Stimulated activated CD8-positive, alpha-beta memory T cell treated with anti-CD3 and anti-CD28 coated beads, Interleukin-15, amount 100 ng/mL, for 4 hours (primary cell): ENCODE data around the gene USB1.

ENCODE experiments used
- DNase-seq, 2 donors: peaks; one replicate each; pipeline ENCODE4 v3.0.0-alpha.2; 2020; ENCODE audit warnings: low read depth in 2 of 2

Gene USB1

DNA sequence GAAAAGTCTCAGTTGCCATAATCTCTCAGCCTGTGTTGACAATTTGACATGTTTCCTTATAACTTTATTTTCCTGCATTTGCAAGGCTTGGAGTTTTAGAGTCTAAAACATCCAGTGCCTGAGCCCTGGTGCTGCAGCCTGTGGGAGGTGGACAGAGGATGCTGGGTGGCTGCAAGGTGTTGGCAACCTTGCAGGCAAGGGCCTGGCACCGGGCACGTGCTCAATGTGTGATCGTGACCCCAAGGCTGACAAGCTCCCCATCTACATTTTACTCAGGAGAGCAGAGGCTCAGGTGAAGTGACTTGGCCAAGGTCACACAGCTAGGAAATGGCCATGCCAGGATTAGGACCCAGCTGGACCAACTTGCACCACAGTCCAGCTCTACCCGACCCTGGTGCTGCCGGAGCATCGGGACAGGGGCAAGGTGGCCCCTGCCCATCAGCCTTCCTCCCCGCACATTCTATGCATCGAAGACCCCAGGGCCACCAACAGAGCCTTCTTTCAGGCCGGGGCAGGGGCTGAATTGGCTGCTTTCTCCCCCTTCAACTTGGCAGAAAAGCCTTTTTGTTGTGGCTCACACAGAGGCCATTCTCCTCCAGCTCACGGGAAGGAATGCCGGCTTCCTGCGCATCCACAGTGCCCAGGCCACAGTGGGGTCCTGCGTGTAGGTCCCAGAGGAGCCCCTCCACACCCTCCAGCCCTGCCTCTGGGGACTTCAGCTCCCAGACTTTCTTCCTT lies 47.5 kb downstream of the USB1 start:
- no peak for DNase-seq

DNA sequence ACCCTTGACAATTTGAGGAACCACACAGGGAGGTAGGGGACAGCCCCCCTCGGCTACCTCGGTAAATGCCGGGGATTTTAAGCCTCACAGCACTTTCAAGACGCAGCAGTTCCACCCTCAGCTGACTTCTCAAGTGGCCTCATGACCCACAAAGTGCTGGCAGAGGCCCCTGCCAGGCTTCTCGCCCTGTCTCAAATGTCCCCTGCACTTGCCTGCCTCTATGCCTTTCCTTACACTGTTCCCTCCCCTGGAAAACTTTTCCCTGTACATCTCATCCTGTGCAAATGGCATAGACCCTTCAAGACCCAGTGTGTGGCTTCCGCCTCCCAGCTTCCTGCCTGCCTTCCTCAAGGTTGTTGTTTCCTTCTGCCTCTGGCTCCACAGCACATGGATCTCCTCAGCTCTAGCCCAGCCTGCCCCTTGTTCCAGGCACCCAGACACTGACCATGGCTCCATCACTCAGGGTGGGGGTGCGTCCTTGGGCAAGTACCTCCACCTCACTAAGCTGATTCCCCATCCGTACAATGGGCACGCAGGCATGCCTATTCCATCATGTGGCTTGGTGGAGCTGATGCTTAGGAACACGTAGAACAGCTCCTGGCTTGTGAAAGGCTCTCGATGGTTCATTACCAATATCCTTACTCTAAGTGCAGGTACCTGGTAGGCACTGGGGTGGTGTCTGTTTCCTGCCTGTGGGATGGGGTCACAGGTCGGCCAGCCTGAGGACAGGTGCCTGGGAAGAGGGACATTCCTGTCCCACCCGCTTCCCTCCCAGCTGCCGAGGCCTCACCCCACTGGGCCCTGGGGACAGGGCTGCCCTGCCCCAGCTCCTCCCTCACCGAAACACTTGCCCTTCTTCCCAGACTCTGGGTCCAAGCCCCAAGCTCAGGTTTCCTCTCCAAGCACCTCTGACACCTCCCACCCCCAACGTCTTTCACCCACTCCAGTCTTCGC lies 48.3 kb downstream of the USB1 start:
- DNase-seq: no peak

DNA sequence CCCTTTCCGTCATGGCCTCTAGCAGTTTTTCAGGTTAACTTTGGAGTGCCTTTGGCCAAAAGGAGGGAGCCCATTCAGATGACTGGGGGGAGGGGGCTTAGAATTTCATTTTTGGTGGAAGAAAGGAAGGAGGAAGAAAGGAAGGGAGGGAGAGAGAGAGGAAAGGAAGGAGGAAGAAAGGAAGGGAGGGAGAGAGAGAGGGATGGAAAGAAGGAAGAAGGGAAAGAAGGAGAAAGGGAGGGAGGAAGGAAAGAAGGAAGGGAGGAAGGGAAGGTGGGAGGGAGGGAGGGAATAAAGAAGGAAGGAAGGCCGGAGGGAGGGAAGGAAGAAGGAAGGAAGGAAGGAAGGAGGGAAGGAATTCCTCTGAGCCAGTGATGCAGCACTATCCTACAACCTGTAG lies 50.1 kb downstream of the USB1 start:
- DNase-seq: no peak

DNA sequence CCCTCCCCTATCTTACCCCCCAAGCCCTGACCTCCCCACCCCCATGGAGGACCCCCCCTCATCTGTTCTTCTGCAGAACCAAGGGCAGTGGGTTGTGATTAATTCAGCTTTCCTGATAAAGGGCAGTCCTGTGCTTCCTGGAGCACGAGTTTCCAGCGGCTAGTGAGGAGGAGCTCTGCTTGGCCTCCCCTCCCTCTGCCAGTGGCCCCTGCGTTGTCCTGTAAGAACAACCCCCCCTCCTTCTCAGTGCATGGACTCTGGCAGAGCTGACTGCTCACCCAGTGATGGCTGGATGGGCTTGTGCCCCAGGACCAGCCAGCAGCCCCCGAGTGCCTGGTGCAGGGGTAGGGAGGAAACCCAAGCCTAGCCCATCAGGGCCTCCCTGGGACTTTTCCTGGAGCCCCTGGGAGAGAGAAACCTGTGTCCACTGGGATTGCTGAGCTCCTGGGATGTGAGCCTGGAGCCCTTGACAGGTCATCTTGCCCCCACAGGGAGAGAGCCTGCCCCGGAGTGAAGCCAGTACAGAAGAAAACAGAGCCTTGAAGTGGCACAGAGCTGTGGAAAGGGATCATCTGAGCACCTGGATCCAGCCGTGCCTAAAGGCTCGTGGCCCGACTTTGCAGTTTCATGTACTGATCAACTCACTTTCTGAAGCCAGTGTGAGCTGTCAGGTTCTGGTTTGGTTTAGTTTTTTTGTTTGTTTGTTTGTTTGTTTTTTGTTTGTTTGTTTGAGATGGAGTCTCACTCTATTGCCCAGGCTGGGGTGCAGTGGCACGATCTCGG lies 50.8 kb downstream of the USB1 start:
- no peak for DNase-seq

DNA sequence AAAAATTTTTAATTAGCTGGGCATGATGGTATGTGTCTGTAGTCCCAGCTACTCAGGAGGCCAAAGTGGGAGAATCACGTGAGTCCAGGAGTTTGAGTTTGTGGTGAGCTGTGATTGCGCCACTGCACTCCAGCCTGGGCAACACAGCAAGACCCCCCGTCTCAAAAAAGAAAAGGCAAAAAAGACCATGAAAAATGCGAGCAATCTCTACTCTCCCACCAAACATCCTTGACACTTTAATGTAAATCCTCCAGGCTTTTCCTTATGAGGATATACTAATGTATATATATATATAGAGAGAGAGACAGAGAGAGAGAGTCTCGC lies 52.4 kb downstream of the USB1 start:
- no peak for DNase-seq

DNA sequence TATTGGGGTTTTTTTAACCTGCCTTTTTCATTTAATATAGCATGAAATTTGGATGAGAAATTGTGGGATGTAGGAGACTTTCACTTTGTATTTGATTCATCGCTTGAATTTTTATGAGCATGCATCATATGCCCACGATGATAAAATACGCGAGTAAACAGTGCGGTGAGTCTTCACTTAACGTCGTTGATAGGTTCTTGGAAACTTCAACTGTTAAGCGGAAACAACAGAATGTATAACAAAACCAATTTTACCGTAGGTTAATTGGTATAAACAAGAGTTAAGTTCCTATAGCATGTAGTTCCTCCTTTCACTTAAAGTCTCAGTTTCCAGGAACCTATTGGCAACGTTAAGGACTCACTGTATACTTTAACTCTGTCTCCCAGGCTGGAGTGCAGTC lies 53.1 kb downstream of the USB1 start:
- DNase-seq: no peak

DNA sequence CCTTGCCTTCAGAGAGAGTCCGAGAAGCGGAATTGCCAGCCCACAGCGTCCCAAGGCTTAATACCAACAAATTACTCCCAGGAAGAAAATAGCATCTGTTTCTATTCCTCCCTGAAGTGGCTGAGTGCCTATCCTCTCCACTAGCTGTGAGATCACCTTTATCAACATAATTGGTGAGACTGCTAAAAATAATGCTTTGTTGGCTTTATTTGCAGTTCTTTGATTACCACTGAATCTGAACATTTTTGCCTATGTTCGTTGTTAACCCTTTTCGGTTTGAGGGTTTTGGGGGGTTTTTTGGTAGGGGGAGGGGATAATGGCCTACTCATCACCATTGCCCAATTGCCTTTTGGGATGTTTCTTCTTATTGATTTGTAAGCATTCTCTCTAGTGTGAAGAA lies 55.4 kb downstream of the USB1 start:
- no peak for DNase-seq

DNA sequence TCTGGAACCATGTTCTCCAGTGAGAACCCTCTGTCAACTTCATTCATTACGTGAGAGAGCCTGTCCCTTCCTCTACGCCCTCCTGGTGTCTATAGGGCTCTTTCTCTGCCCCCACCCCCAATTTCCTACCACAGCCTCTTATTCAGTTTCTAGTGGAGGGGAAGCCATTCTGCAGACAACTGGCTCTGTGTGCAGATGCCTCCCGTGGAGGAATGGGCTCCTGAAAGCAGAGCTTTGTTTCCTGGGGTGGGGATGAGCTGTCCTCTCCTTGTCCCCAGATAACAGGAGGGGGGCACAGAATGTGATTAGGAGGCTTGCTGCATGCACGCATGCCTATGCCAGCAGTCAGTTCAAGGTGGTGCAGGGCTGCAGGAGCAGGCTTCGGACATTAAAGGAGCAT lies 55.9 kb downstream of the USB1 start:
- no peak for DNase-seq

DNA sequence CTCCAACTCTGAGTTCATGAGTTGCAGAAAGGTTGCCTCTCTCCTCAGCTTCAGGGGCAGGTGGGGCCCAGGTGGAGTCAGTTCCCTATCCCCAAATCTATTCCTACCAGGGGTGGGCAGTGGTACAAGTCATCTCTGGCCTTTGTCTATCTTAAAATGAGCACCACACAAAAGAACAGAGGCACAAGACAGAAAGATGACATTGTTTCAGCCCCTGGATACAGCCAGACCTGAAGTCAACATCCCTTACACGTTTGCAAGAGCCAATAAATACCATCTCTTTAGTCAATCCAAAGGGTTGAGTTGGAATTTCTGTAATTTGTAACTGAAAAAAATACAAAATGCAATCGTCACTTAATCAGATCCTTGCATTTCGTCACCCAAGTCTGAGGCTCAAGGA lies 56.6 kb downstream of the USB1 start:
- DNase-seq: no peak

DNA sequence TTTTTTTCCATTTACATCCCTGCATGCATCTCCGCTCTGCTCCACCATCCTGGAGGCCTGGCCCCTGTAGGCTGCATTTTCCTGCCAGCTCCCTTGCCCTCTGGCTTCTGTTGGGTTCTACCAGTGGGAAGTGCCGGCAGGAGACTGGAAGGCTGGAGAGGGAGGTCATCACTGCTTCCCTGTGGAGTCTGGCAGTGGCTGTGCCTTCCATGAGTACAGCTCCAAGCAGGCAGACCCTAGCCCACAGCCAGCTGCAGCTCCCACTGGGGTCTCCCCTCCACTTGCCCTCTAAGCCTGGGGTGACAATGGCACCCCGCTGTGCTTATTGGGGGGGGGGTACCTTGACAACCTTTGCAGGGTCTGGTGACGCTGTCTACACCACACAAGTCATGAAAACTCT lies 61.6 kb downstream of the USB1 start:
- no peak for DNase-seq

DNA sequence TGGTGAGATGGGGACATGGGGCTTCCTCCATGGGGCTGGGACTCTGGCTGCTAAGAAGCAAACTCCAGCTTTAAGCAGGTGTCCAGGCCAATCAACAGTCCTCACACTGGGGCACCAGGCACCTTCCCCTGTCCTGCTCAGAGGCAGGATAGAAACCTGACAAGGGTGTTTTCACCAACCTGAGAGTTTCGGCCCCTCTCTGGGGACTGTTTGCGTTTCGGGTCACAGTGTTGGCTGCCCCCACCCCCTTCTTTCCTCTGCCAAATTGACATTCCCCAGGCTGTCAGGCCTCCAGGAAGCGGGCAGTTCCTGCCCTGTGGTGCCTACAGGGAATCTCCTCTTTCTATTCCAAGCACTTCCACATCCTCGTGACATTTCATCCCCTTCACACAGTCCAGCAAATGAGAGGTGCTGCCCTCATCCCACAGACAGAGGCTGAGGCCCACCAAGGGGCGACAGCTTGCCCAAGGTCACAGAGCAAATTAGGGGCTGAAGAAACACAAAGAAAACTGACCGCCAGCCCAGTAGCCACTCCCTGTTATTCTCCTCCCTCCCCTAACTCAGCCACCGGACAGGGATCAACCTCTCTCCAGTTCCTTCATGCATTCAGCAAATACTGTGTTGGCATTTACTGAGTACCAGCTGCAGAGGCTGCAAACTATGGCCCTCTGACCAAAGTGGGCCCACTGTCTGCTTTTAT lies 62.3 kb downstream of the USB1 start:
- no peak for DNase-seq

DNA sequence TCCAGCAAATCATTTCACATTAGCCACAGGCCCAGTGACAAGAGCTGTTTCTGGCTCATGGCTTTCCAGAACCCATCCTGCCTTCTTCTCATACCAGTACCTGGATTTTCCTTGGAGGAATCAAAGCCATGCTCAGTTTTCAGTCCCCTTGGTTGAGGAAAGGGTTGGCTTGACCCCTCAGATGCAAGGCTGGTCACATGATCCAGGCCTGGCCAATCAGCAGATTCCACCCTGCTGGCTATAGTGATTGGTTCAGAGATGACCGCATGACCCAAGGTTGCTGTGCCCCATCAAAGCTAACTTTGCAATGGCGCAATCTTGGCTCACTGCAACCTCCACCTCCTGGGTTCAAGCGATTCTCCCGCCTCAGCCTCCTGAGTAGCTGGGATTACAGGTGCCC lies 69.4 kb downstream of the USB1 start:
- no peak for DNase-seq
